ENCODE data around the gene ARMC5.
"Not testable (repeated sequence)": the region's sequence is repeated elsewhere in the genome, so short reads cannot be mapped to it uniquely, and the experiment has no call there.

Gene ARMC5

DNA sequence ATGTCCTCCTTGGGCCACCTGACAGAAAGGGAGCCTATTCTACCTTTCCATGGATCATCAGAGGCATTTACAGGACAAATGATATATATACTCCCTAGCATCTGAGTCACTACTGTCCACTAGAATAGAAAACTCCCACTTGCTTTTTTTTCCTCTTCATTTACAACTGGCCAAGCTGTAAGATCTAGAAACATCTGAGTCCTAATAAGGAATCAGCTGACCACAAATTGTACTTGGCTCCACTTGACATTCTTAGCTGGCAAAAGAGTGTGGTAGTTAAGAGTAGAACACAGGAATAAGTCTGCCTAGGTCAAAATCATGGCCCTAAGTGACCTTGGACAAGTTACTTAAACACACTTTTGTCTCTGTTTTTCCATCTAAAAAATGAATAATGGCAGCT is 43.7 kb downstream of the ARMC5 start:
- no peak for FAIRE-seq

- not testable (repeated sequence) for FAIRE-seq
Measured at GRCh38 chr16:31503555-31503954, 44.3 kb downstream of the ARMC5 start.

- no peak for FAIRE-seq
Measured at GRCh38 chr16:31504159-31504558, 44.9 kb downstream of the ARMC5 start.

GRCh38 chr16:31505483-31505882 is 46.2 kb downstream of the ARMC5 start:
- no peak for FAIRE-seq

GRCh38 chr16:31507617-31507928 is 48.3 kb downstream of the ARMC5 start:
- no peak for FAIRE-seq

- no peak for FAIRE-seq
Measured at GRCh38 chr16:31507929-31508705, 48.8 kb downstream of the ARMC5 start, which contains the start of gene RUSF1. Gene RUSF1 (minus strand): TSS chr16:31508391. CDS start chr16:31508373, 18 bp downstream.

DNA sequence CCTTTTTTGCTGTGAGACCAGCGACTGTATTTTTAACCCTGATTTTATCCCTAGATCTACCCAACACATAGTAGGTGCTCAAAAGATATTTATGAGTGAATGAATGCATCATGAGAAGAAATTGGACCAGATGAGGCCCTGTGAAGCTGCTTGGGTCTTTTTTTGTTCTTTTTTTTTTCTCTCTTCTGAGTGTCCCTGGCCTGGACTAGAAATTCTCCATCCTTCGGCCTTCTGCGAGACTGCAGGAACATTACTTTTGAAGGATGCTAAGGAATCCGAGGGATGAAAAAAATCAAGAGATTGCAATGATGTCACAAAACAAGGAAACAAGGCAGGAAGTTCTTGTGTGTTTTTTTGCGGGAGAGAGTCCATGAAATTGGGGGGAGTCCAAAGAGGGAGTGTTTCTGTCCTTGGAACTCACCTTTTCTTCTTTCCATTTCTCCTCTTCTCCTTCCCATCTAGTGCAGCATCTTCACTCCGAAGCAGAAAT is 49.5 kb downstream of the ARMC5 start:
- no peak for FAIRE-seq

GRCh38 chr16:31513126-31513525 is 53.8 kb downstream of the ARMC5 start:
- FAIRE-seq, result no peak

DNA sequence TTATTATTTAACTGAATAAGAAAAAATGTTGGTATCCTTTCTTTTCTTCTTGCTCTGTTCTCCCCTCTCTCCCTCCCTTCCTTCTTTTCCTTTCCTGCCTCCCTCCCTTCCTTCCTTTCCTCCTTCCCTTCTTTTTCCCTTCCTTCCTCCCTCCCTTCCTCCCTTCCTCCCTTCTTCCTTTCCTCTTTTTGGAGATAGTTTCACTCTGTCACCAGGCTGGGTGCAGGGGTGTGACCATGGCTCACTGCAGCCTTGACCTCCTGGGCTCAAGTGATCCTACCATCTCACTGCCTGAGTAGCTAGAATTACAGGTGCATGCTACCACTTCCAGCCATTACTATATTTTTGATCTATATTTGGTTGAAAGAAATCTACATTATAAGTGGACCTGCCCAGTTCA is 54.6 kb downstream of the ARMC5 start:
- FAIRE-seq, result no peak

Data from TTC549 (cell line).